HAP-1 (cell line): ENCODE results near the gene VWF.
"Not testable (repeated sequence)": the region's sequence is repeated elsewhere in the genome, so short reads cannot be mapped to it uniquely, and the experiment has no call there.

Experiments used
- DNase-seq, 2 experiments: peaks; one replicate each; pipeline ENCODE4 v3.0.0-alpha.2; 2016 to 2020; ENCODE audit warnings: low spot score in 2 of 2
- H3K27me3 ChIP-seq: fragments of 250-450 bp; sonication (Bioruptor Pico); 2 replicates; pipeline ENCODE4 v1.5.1; 2020; ENCODE audit warnings: low read depth, mild to moderate bottlenecking, moderate library complexity
- H3K36me3 ChIP-seq: fragments of 250-450 bp; sonication (Bioruptor Pico); replicated peaks from 2 replicates; pipeline ENCODE4 v1.5.1; 2020; ENCODE audit warnings: mild to moderate bottlenecking
- H3K4me1 ChIP-seq: fragments of 250-450 bp; sonication (Bioruptor Pico); 2 replicates; pipeline ENCODE4 v1.5.1; 2020; ENCODE audit warnings: mild to moderate bottlenecking
- H3K4me3 ChIP-seq: fragments of 250-450 bp; sonication (Bioruptor Pico); 2 replicates; pipeline ENCODE4 v1.5.1; 2020; ENCODE audit warnings: mild to moderate bottlenecking, moderate library complexity
- H3K9me3 ChIP-seq: fragments of 250-450 bp; sonication (Bioruptor Pico); 2 replicates; pipeline ENCODE4 v1.5.1; 2020; ENCODE audit warnings: mild to moderate bottlenecking, moderate library complexity
- in situ Hi-C: fragments of 300-500 bp; cut with MboI; formaldehyde crosslinking; loops from 3 replicates; pipeline ENCODE4 v1.14.3; 2020; ENCODE audit warnings: low sequenced_read_pairs, inconsistent platforms, mixed read lengths

VWF gene

DNA sequence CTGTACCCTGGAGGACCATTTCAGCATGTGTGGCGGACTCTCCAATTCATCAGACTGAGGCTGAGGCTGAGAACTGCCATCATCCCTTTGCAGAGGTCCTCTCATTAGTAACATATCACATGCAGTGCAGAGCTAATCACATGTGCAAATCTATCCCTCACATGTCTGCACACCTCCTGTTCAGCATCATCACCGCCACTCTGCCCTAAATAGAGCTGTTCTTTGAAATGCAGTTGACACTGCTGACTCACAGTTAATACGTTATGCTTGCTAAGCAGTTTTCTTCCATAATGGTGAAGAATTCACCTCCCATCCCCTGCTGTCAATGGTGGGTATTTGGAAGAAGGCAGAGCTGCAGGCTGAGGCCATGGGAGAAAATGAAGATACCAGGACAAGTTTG, 94.4 kb downstream of the VWF start:
- in situ Hi-C loops = no loop called here
- no peaks in the 10 kb centered on the region for H3K27me3 ChIP-seq

DNA sequence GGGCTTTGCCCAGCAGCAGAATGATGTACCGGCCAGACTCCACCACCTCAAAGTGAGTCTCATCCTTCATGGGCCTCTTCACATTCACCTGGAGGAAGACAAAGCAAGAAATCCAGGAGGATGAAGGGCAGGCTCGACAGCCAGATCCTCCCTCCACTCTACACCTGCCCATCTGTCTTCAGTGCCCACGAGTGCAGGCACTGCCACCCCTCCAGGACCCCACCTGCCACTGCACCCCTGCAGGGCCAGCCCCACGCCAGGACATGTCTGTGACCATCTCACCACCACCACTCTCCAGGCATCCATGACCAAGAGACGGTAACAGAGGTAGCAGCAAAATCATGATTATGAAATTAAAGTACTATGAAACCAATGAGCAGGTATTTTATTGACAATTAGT, 95.1 kb downstream of the VWF start:
- no peaks in the 10 kb centered on the region for H3K4me1 ChIP-seq
- H3K9me3 ChIP-seq = no peaks in the 10 kb centered on the region
- H3K4me3 ChIP-seq = no peak overlapping the region
- no peaks in the 10 kb centered on the region for H3K36me3 ChIP-seq
- no peaks in the 10 kb centered on the region for H3K27me3 ChIP-seq
- in situ Hi-C loops = no loop called here
- no peak for DNase-seq

More for the DNA sequence above, 94.4 kb downstream of the VWF start:
- Histone ChIP-seq H3K4me3 (no peak overlapping the region), H3K9me3 (no peaks in the 10 kb centered on the region), H3K4me1 (no peaks in the 10 kb centered on the region), H3K36me3 (no peaks in the 10 kb centered on the region)
- DNase-seq = no peak

DNA sequence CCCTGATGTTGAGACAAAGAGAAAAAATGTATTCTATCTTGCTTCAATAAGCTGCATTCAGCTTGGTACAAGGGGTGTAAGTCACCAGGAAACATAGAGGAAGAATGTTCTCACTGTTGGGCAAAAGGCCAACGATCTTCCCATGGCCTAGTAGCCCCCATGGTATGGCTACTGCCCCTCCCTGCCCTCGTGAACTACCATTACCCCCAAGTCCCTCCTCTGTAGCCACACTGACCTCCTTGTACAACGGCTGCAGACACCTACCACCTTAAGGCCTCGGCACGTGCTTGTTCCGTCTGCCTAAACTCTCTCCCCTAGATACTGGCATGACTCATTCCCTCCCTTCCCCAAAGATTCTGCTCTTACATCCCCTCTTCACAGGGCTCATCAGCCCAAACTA, 97.5 kb downstream of the VWF start:
- no peak overlapping the region for H3K4me3 ChIP-seq
- in situ Hi-C loops = no loop called here
- DNase-seq = no peak
- H3K9me3 ChIP-seq = no peaks in the 10 kb centered on the region
- no peaks in the 10 kb centered on the region for H3K27me3 ChIP-seq
- no peaks in the 10 kb centered on the region for H3K36me3 ChIP-seq
- no peaks in the 10 kb centered on the region for H3K4me1 ChIP-seq

GRCh38 chr12:6025703-6026298, 98.7 kb downstream of the VWF start:
- H3K4me3 ChIP-seq, in situ Hi-C loops, H3K36me3 ChIP-seq, H3K9me3 ChIP-seq, DNase-seq, H3K27me3 ChIP-seq, H3K4me1 ChIP-seq: not testable (repeated sequence)

DNA sequence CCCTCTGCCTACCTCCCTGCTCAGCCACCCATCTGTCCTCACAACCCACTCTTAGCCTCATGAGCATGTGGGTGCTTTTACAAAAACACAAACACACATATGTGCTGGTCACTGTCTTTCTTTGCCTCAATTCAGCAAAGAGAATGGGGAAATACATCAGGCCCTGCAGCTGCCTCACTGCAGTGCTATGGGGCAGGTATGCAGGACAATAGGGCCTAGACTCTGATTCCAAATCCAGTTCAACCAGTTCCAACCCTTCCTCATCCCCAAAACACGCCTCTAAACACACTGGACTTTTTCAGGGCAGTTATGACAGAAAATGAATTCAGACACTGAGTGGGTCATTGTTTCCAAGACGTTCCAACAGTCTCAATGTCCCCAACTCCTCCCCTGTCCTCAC, 100.4 kb downstream of the VWF start:
- in situ Hi-C loops, H3K9me3 ChIP-seq, DNase-seq, H3K4me1 ChIP-seq, H3K36me3 ChIP-seq, H3K4me3 ChIP-seq, H3K27me3 ChIP-seq: not testable (repeated sequence)

GRCh38 chr12:6020930-6021329, 103.5 kb downstream of the VWF start:
- no peak overlapping the region for H3K4me3 ChIP-seq
- no peaks in the 10 kb centered on the region for H3K9me3 ChIP-seq
- in situ Hi-C loops = no loop called here
- no peaks in the 10 kb centered on the region for H3K27me3 ChIP-seq
- H3K36me3 ChIP-seq = no peaks in the 10 kb centered on the region
- no peaks in the 10 kb centered on the region for H3K4me1 ChIP-seq
- no peak for DNase-seq

- H3K27me3 ChIP-seq, H3K4me3 ChIP-seq, H3K4me1 ChIP-seq, DNase-seq, H3K9me3 ChIP-seq, H3K36me3 ChIP-seq, in situ Hi-C loops: not testable (repeated sequence)
Measured at GRCh38 chr12:6020511-6020910, 104.0 kb downstream of the VWF start.

- H3K9me3 ChIP-seq, in situ Hi-C loops: not testable (repeated sequence)
Measured at GRCh38 chr12:6019256-6019655, 105.2 kb downstream of the VWF start.

DNA sequence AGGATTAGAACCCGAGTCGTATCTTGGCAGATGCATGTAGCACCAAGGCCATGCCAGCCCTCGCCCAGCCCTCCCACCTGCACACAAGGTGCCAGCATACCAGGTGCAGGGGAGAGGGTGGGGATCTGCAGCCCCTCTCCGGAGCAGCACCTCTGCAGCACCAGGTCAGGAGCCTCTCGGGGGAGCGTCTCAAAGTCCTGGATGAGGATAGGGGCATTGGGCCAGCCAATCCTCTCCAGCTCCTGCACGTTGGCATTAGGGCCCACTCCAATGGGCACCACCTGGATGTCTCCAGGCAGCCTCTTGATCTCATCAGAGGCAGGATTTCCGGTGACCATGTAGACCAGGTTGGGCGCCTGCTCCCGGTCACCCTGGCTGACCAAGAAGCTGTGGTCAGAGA, 106.2 kb downstream of the VWF start:
- DNase-seq = no peak
- Histone ChIP-seq H3K4me1 (no peaks in the 10 kb centered on the region), H3K36me3 (no peaks in the 10 kb centered on the region), H3K4me3 (no peak overlapping the region), H3K27me3 (no peaks in the 10 kb centered on the region), H3K9me3 (no peaks in the 10 kb centered on the region)
- in situ Hi-C loops = no loop called here

More at GRCh38 chr12:6019256-6019655, 105.2 kb downstream of the VWF start:
- H3K4me3 ChIP-seq, H3K27me3 ChIP-seq, H3K4me1 ChIP-seq, DNase-seq, H3K36me3 ChIP-seq: not testable (repeated sequence)

DNA sequence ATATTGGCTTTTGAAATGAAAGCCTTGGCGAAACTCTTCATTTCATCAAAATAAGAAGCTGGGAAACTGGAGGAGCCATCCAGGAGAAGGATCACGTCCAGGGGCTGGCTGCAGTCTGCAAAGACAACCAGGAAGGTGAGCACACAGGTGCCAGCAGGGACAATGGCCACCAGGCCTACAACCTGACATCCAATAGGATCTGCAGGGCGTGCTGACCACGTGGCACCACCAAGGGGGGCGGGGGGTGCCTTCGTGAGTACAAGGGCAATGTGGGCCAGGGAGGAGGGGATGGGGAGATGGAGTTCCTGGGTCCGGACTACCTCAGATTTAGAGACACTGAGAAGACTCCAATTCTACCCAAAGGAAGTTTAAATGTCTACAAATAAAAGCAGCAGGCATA, 107.7 kb downstream of the VWF start:
- Histone ChIP-seq H3K4me1 (no peaks in the 10 kb centered on the region), H3K27me3 (no peaks in the 10 kb centered on the region), H3K9me3 (no peaks in the 10 kb centered on the region), H3K36me3 (no peaks in the 10 kb centered on the region), H3K4me3 (no peak overlapping the region)
- in situ Hi-C loops = no loop called here
- no peak for DNase-seq

DNA sequence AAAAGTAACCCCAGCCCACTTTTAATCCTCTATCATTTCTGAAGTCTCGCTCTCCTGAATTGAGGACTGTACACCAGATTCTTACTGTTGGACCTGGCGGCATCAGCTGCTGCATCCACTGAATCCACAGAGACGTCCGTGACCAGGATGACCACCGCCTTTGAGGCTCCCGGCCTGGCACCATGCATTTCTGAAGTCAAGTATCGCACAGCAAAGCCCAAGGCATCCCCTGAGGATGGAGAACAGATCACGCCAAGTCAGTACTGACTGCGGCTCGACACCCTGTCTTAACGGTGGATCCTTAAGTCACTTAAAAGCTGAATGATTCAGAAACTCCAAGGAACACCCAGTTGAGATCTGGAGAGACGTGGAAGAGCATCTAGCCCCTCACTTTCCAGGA, 108.5 kb downstream of the VWF start:
- in situ Hi-C loops, H3K9me3 ChIP-seq, H3K4me1 ChIP-seq, DNase-seq, H3K4me3 ChIP-seq, H3K36me3 ChIP-seq, H3K27me3 ChIP-seq: not testable (repeated sequence)

DNA sequence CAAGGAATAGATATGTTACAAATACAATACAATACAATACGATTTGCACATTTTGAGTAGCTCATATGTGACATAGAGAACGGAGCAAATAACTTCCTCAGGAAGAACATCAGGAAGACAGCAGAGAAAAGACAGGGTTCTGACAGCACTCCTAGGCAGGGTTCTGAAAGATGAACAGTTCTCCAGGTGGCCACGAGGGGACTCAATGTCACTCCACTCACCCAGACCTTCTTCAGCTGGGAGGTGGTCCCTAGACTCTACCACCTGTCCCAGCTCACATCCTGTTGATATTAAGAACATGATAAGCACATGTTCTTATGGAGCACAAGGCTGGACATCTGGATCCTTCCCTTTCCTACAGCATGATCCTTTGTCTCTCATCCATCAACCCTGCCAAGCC, 109.2 kb downstream of the VWF start:
- H3K27me3 ChIP-seq, H3K36me3 ChIP-seq, H3K4me1 ChIP-seq, H3K9me3 ChIP-seq, DNase-seq, in situ Hi-C loops, H3K4me3 ChIP-seq: not testable (repeated sequence)

DNA sequence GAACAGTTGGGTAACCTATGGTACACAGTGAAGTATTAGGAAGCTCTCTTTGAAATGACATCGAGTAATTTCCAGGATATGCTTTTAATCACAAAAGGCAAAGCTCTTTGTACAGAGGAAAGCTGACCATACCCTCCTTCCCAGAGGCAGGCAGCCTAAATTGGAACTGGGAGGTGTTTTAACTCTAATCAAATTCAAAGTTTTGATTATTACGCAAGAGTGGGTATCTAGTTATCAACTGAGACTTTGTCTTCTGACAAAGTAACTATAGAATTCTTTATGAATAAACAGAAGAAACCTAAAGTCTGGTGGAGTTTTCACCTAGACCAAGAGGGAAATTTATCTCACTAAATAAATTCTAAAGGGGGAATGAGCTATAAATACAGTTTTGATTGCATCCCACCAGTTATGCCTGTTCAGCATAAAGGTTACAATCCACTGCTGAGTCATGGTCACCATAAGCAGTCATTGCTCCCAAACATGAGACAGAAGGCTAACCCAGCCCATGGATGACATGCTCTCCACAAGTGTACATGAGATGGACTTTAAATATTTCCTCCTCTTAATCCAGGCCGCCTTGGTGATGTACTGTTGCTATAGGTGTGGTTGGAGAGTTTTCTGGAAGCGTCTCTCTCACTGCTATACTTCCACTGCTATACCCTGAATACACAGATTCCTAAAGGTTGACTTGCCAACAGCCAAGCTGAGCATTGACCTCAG, 113.7 kb downstream of the VWF start:
- in situ Hi-C loops, H3K9me3 ChIP-seq, H3K4me3 ChIP-seq, DNase-seq, H3K27me3 ChIP-seq, H3K4me1 ChIP-seq, H3K36me3 ChIP-seq: not testable (repeated sequence)

- Histone ChIP-seq H3K27me3 (peaks cover 2% of the 10 kb centered on the region; the same call in 1 of the 2 replicates), H3K9me3 (peaks cover 2% of the 10 kb centered on the region; the same call in 1 of the 2 replicates), H3K36me3 (no peaks in the 10 kb centered on the region; the same call in 1 of the 2 replicates), H3K4me3 (no peak overlapping the region), H3K4me1 (no peaks in the 10 kb centered on the region)
- in situ Hi-C loops = no loop called here
- no peak for DNase-seq
Measured at GRCh38 chr12:5997260-5997659, 127.2 kb downstream of the VWF start.

GRCh38 chr12:5996459-5996858, 128.0 kb downstream of the VWF start:
- Histone ChIP-seq H3K36me3 (no peaks in the 10 kb centered on the region; the same call in 1 of the 2 replicates), H3K4me3 (no peak overlapping the region), H3K9me3 (peaks cover 2% of the 10 kb centered on the region; the same call in 1 of the 2 replicates), H3K27me3 (no peaks in the 10 kb centered on the region), H3K4me1 (no peaks in the 10 kb centered on the region)
- no peak for DNase-seq
- in situ Hi-C loops = no loop called here
